A673 (cell line): ENCODE data around the gene ANKRD40. TPM values are rescaled to one million over a fixed set of nuclear protein-coding genes. Genes with fewer than 3 reads are reported as not detected.

Experiments
- BruUV-seq: library from RNA; stranded (reverse); fragments of 400-500 nt; replicated peaks from 2 replicates; lab custom pipeline; 2021; lab: Mats Ljungman, UMichigan
- CTCF ChIA-PET: fragments of 300-600 bp; sonication (Branson Sonifier 250); formaldehyde crosslinking; loops from one replicate; lab custom pipeline; 2022; ENCODE audit warnings: antibody characterized with exemption; lab: Charles Lee
- POLR2A ChIA-PET: fragments of 300-600 bp; sonication (Branson Sonifier 250); formaldehyde crosslinking; loops from one replicate; lab custom pipeline; 2022; ENCODE audit warnings: antibody characterized with exemption; ENCODE audit not compliant: low non-redundant PET; lab: Charles Lee
- DNase-seq: peaks from one replicate; pipeline ENCODE4 v3.0.0-alpha.2; 2015; ENCODE audit warnings: low spot score
- H3K27ac ChIP-seq: fragments of 200-600 bp; sonication (generic); 2 replicates; pipeline ENCODE4 v1.5.1; 2016; ENCODE audit warnings: mixed run types, low read depth, mild to moderate bottlenecking, mixed read lengths, antibody characterized with exemption, low read length; ENCODE audit not compliant: poor library complexity, severe bottlenecking
- H3K27me3 ChIP-seq: fragments of 200-600 bp; sonication (generic); replicated peaks from 2 replicates; pipeline ENCODE4 v1.6.1; 2017; ENCODE audit warnings: mixed run types, low read depth, mild to moderate bottlenecking, mixed read lengths, antibody characterized with exemption, low read length; ENCODE audit not compliant: insufficient read depth, poor library complexity
- H3K36me3 ChIP-seq: fragments of 200-600 bp; sonication (generic); 2 replicates; pipeline ENCODE4 v1.6.1; 2016; ENCODE audit warnings: mixed run types, mild to moderate bottlenecking, mixed read lengths, antibody characterized with exemption, low read length; ENCODE audit not compliant: insufficient read depth, poor library complexity, severe bottlenecking
- H3K4me1 ChIP-seq: fragments of 200-600 bp; sonication (generic); 2 replicates; pipeline ENCODE4 v1.6.1; 2017; ENCODE audit warnings: mixed run types, mild to moderate bottlenecking, mixed read lengths, antibody characterized with exemption, low read length; ENCODE audit not compliant: insufficient read depth, poor library complexity, severe bottlenecking
- H3K4me3 ChIP-seq: fragments of 200-600 bp; sonication (generic); 2 replicates; pipeline ENCODE4 v1.5.1; 2016; ENCODE audit warnings: low read depth, mixed run types, mild to moderate bottlenecking, mixed read lengths, low read length; ENCODE audit not compliant: poor library complexity, severe bottlenecking
- H3K9me3 ChIP-seq: fragments of 200-600 bp; sonication (generic); 2 replicates; pipeline ENCODE4 v1.6.1; 2016; ENCODE audit warnings: mixed run types, low read depth, mild to moderate bottlenecking, mixed read lengths, antibody characterized with exemption, low read length; ENCODE audit not compliant: poor library complexity, severe bottlenecking
- EZH2 ChIP-seq: fragments of 200-600 bp; sonication (generic); IDR thresholded peaks from 2 replicates; pipeline ENCODE4 v1.6.1; 2017; ENCODE audit warnings: borderline replicate concordance, low read depth, mild to moderate bottlenecking, mixed read lengths, antibody characterized with exemption, low read length; ENCODE audit not compliant: poor library complexity, severe bottlenecking
- intact Hi-C: fragments of 100-400 bp; cut with micrococcal nuclease; formaldehyde crosslinking; loops from one replicate; pipeline ENCODE4 v1.10.0; 2022; ENCODE audit not compliant: unreplicated experiment
- total RNA-seq: library from RNA; stranded (reverse); gene quantifications from 2 replicates; pipeline ENCODE4 v1.2.3, GENCODE V29; 2021
- TF ChIP-seq, protein P1 (sequence below): fragments of 300-800, 200-600 bp; sonication (generic); conservative IDR thresholded peaks from 2 replicates; pipeline ENCODE4 v1.5.1; 2017; ENCODE audit warnings: low read depth, mild to moderate bottlenecking, antibody characterized with exemption, low read length, moderate library complexity, mixed read lengths

The ANKRD40 gene
- total RNA-seq, 1 experiment from 2014 or later, result 54.2 TPM

DNA sequence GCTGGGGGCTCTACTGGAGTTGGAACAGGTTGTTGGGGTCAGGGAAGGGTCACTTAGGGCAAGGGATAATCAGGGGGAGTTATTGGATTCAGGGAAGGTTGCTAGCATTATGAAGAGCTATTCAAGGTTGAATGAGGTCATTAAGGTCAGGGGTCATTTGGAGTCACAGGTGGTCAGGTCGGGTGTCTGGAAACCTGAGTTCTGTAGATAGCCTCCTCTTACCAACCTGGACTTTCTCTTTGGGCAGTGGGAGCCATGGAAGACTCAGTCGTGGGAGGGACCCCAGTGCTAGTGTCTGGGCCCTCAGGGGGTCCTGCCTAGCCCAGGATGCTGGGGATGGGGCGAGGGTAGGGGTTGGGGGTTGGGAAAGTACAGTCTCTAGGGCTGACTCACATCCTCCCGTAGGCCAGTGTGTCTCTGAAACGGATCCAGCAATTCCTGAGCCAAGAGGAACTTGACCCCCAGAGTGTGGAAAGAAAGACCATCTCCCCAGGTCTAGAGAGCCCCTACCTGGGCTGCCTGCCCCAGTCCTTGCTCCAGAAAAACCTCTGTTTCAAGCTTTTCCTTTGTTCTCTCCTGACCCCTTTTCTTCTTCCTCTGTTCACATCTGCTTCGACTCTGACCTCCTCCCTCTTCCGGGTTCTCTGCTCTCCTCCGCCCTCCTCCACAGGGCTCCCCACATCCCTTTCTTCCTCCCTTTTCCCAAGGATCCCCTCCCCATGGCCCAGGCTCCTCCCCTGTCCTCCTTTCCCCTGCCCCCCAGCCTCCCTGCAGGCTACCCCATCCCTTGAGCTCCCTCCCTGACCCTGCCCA is 39.5 kb downstream of the ANKRD40 start:
- H3K4me3 ChIP-seq, result no peak overlapping the region
- CTCF ChIA-PET, result no interaction called here
- TF ChIP-seq, protein P1, sequence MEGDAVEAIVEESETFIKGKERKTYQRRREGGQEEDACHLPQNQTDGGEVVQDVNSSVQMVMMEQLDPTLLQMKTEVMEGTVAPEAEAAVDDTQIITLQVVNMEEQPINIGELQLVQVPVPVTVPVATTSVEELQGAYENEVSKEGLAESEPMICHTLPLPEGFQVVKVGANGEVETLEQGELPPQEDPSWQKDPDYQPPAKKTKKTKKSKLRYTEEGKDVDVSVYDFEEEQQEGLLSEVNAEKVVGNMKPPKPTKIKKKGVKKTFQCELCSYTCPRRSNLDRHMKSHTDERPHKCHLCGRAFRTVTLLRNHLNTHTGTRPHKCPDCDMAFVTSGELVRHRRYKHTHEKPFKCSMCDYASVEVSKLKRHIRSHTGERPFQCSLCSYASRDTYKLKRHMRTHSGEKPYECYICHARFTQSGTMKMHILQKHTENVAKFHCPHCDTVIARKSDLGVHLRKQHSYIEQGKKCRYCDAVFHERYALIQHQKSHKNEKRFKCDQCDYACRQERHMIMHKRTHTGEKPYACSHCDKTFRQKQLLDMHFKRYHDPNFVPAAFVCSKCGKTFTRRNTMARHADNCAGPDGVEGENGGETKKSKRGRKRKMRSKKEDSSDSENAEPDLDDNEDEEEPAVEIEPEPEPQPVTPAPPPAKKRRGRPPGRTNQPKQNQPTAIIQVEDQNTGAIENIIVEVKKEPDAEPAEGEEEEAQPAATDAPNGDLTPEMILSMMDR, result no peak
- TF ChIP-seq EZH2, result no peak
- peak; percentile 33 for DNase-seq
- H3K4me1 ChIP-seq, result no peaks in the 10 kb centered on the region
- POLR2A ChIA-PET, result no interaction called here
- H3K36me3 ChIP-seq, result no peaks in the 10 kb centered on the region
- H3K27me3 ChIP-seq, result no peaks in the 10 kb centered on the region
- intact Hi-C loops, result no loop called here
- H3K9me3 ChIP-seq, result no peaks in the 10 kb centered on the region
- no TSS peak for BruUV-seq
- H3K27ac ChIP-seq, result no peak overlapping the region

GRCh38 chr17:50667259-50668024 is 40.3 kb downstream of the ANKRD40 start:
- no peaks in the 10 kb centered on the region for H3K9me3 ChIP-seq
- DNase-seq, result no peak
- no peak overlapping the region for H3K27ac ChIP-seq
- no peak overlapping the region for H3K4me3 ChIP-seq
- ChIA-PET POLR2A (no interaction called here), CTCF (no interaction called here)
- no TSS peak for BruUV-seq
- TF ChIP-seq EZH2, result no peak
- TF ChIP-seq, protein P1, result no peak
- no peaks in the 10 kb centered on the region for H3K36me3 ChIP-seq
- intact Hi-C loops, result no loop called here
- no peaks in the 10 kb centered on the region for H3K4me1 ChIP-seq
- no peaks in the 10 kb centered on the region for H3K27me3 ChIP-seq

GRCh38 chr17:50666316-50666715 is 41.4 kb downstream of the ANKRD40 start:
- intact Hi-C loops, result no loop called here
- no peak overlapping the region for H3K27ac ChIP-seq
- ChIA-PET POLR2A (no interaction called here), CTCF (no interaction called here)
- TF ChIP-seq, protein P1, result no peak
- H3K36me3 ChIP-seq, result no peaks in the 10 kb centered on the region
- no peaks in the 10 kb centered on the region for H3K9me3 ChIP-seq
- H3K27me3 ChIP-seq, result no peaks in the 10 kb centered on the region
- peaks cover 8% of the 10 kb centered on the region for H3K4me1 ChIP-seq
- no peak for DNase-seq
- H3K4me3 ChIP-seq, result no peak overlapping the region
- no TSS peak for BruUV-seq
